Measurements from ENCODE around the gene PUSL1. TPM values are rescaled to one million over a fixed set of nuclear protein-coding genes. Genes with fewer than 3 reads are reported as not detected.

The PUSL1 gene
- total RNA-seq, 1 donor: 29.3 TPM

- no peak for DNase-seq (ENCODE audit: insufficient read length, low spot score, missing footprints)
- Histone ChIP-seq H3K4me3 (ENCODE audit: insufficient read depth, low read length) (no peak overlapping the region), H3K27me3 (ENCODE audit: insufficient read depth, low read length) (no peaks in the 10 kb centered on the region), H4K20me1 (ENCODE audit: insufficient read depth, low read length) (peaks cover 29% of the 10 kb centered on the region), H2AFZ (ENCODE audit: low read length) (no peak overlapping the region), H3K27ac (ENCODE audit: low read depth, low read length) (no peak overlapping the region), H3K36me3 (ENCODE audit: insufficient read depth, low read length) (peaks cover 5% of the 10 kb centered on the region), H3K4me1 (ENCODE audit: insufficient read depth, low read length) (peaks cover 6% of the 10 kb centered on the region), H3K79me2 (ENCODE audit: insufficient read depth, low read length) (peaks cover 20% of the 10 kb centered on the region), H3K9me3 (ENCODE audit: low read depth, low read length) (no peaks in the 10 kb centered on the region), H3K4me2 (ENCODE audit: insufficient read depth, low read length) (no peak overlapping the region)
- no peak for TF ChIP-seq CTCF (IDR thresholded peaks at IDR 0.05; ENCODE audit: extremely low read depth, low read depth, low read length)
These were observed 22.1 kb downstream of the PUSL1 start for GRCh38 chr1:1330366-1331067.

- Histone ChIP-seq H3K27me3 (ENCODE audit: insufficient read depth, low read length) (no peaks in the 10 kb centered on the region), H2AFZ (ENCODE audit: low read length) (no peak within 1 kb of the TSS), H3K4me1 (ENCODE audit: insufficient read depth, low read length) (no peaks in the 10 kb centered on the region), H3K79me2 (ENCODE audit: insufficient read depth, low read length) (peaks cover 12% of the 10 kb centered on the region), H4K20me1 (ENCODE audit: insufficient read depth, low read length) (peaks cover 21% of the 10 kb centered on the region), H3K27ac (ENCODE audit: low read depth, low read length) (no peak within 1 kb of the TSS), H3K36me3 (ENCODE audit: insufficient read depth, low read length) (peaks cover 5% of the 10 kb centered on the region), H3K4me2 (ENCODE audit: insufficient read depth, low read length) (no peak within 1 kb of the TSS), H3K4me3 (ENCODE audit: insufficient read depth, low read length) (no peak within 1 kb of the TSS), H3K9me3 (ENCODE audit: low read depth, low read length) (no peaks in the 10 kb centered on the region)
- TF ChIP-seq CTCF (IDR thresholded peaks at IDR 0.05; ENCODE audit: extremely low read depth, low read depth, low read length): no peak
- DNase-seq (ENCODE audit: insufficient read length, low spot score, missing footprints): no peak
These were observed 22.9 kb downstream of the PUSL1 start, which contains the start of gene TAS1R3 for GRCh38 chr1:1331068-1331965. TSS of gene TAS1R3 (plus strand) at chr1:1331280. CDS start at chr1:1331346, 66 bp downstream.

- Histone ChIP-seq H3K79me2 (ENCODE audit: insufficient read depth, low read length) (peaks cover 3% of the 10 kb centered on the region), H3K4me3 (ENCODE audit: insufficient read depth, low read length) (no peak overlapping the region), H3K4me1 (ENCODE audit: insufficient read depth, low read length) (no peaks in the 10 kb centered on the region), H3K9me3 (ENCODE audit: low read depth, low read length) (no peaks in the 10 kb centered on the region), H3K27me3 (ENCODE audit: insufficient read depth, low read length) (no peaks in the 10 kb centered on the region), H3K4me2 (ENCODE audit: insufficient read depth, low read length) (no peak overlapping the region), H2AFZ (ENCODE audit: low read length) (no peak overlapping the region), H3K27ac (ENCODE audit: low read depth, low read length) (no peak overlapping the region), H3K36me3 (ENCODE audit: insufficient read depth, low read length) (peaks cover under 1% of the 10 kb centered on the region), H4K20me1 (ENCODE audit: insufficient read depth, low read length) (peaks cover 19% of the 10 kb centered on the region)
- DNase-seq (ENCODE audit: insufficient read length, low spot score, missing footprints): no peak
- no peak for TF ChIP-seq CTCF (IDR thresholded peaks at IDR 0.05; ENCODE audit: extremely low read depth, low read depth, low read length)
These were observed 23.8 kb downstream of the PUSL1 start for GRCh38 chr1:1332031-1332755.
